NCI-H1092 treated with DMSO at 0.1 percent for 48 hours (cell line): Measurements from ENCODE around the gene KIAA1614.

ENCODE experiments used
- DNase-seq: peaks from one replicate; lab custom pipeline; 2025; lab: John Stamatoyannopoulos, UW

Gene KIAA1614, protein sequence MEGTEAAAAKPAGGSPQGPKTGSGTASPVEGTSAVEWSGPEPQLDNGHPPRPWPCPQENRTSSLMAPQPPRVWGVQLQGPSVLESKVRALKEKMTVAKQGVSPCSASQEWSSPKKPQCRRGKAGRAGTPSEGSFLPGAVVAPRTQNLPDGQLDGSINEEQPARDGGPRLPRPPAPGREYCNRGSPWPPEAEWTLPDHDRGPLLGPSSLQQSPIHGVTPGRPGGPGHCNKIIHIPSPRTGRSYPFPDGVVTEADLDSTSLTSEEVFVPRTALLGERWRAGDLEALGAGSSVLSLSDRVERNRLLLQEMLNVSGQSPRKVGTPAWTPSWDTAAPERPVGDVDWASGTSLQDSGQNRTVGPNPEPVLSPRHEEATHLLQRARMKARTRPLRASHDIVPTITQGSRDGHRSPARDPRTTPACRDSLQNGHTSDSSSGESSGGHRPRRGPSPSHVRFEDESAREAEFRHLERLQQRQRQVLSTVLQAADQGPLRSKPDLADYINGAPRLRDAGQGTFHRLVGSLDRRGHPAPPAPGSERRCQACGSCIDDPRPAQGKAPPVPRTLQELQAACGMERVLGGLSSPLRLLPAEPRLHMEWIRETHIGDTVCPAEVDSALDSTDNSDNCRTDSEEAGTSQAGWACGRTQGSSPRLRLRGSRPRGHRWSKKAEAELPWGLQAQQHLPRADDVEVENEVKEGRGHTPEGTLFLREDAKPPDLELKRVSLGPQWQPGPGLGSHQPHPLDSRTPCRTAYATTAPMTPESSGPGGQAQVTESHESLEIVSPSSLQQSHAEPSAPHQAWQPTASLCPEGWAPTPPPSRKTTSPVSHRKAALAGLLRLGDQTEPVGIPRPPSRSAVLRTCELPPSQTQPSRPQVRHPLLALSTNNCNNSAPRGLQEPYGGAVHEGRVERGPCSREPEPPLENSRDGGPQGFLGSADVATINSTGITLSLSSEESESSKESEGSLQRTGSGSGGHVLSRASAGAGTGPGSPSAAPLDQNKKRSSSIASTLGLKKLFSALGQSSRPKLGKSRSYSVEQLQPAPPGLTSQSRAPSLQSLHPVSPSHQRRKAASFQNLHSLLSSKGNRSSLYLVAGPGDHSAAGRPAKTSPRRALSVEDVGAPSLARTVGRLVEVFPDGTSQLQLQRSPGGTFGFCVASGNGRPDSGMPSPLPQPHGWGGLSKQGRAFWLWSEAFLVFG

DNA sequence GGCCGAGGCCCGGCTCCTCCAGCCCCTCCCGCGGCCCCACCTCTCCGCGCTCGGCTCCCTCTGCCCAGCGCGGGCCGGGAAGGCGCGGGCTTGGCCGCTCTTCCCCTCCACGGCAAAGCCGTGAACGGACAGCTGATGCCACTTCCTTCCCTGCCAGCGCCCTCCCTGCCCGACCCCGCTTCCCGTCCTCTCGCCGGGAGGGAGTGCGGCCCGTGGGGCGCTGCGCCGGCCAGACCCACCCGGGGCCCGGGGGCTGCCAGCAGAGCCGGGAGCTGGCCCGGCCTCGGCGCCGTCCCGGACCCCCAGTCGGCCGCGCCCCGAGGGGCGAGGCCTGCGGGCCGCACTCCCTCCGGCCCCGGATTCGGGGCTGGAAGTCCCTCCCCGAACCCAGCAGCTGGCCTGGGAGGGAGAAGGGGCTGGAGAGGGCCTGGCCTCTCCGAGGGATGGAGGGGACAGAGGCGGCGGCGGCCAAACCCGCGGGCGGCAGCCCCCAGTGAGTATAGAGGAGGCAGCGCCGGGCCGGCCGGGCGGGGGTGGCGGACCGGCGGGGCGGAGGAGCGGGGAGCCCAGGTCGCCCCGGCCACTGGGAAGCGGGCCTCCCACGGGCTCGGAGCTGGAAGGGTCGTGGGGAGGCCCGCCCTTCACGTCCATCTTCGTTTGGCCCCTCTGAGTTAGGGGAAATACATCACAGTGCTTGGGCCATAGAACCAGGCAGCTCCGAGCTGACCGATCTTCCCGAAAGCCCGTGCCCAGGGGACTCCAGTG, at the start of gene KIAA1614:
Gene KIAA1614 (plus strand): TSS at position 97 of the 765 bp plus-strand sequence. CDS start 347 bp downstream, at position 444.
- DNase-seq = peak; percentile 65

DNA sequence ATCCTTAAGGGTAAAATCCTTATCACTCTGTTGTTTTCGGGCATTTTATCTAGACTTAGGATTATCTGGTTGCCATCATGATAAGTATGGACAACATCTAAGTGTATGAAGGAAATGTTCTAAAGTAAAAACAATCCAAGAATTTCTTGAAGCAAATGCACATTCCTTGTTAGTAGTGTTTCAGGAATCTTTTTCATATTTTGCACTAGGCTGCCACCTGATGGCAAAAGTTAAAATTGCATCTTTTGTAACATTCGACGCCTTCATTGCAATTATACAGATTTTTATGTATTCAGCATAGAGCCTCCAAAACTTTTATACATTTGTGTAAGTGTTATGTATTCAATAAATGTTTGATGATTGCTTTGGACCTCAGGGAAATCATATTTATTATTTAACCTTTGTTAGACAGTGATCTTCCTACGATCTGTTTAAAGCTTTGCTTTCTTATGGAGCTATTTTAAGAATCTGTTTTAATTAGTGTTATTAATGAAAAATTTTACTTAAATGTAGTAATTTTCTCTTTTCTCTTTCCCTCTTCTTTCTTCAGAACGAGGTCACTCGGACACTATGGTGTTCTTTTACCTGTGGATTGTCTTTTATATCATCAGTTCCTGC, 49.4 kb upstream of the KIAA1614 start:
- peak; percentile 54 for DNase-seq

DNA sequence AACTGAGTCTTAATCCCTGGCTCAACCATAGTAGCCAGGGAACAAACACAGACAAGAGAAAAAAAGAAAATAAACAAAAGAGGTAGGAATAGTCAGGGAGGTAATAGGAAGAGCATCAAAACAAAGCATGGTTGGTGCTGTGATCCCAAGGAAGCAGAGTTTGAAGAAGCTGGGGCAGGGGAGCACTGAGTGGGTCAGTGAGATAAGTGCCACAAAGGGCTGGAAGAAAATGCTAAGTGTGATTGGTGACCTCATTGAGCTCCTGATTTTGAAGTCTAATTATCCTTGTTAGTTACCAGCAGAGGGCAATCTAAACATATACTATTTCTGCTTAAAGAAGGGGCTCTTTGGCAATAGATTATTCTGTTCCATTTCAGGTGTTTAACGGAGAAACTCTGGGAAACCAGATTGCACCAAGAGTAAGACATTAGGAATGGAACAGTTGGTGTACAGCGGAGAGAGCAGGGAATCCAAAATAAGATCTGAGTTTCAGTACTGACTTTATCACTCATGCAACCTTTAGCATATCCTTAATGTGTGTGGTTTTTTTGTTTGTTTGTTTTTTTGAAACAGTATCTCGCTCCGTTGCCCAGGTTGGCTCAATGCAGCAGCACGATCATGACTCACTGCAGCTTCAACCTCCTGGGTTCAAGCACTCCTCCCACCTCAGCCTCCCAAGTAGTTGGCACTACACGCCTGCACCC, 30.7 kb upstream of the KIAA1614 start:
- DNase-seq = peak; percentile 82

DNA sequence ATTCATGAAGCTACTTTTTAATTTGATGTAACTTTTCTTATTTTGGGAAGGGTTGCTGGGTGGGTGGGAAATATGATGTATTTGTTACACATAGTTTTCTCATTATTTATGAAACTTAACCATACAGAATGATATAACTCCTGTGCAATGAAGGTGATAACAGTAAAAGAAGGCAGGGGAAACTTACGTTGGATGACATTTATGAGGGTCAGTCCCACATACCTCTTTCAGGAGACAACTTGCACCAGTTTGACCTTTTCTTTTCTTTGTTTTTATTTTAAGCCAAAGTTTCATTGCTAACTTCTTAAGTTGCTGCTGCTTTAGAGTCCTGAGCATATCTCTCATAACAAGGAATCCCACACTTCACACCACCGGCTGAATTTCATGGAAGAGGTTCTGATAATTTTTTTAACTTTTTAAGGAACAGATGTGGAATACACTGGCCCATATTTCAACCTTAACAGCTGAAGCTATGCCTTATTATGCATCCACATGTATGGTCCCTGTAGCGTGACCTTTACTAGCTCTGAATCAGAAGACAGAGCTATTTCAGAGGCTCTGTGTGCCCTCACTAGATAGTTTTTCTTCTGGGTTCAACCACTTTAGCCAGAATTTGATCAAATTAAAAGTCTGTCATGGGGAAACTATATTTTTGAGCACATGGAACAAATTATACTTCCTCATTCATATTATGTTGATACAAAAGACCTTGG, 28.0 kb upstream of the KIAA1614 start:
- no peak for DNase-seq

DNA sequence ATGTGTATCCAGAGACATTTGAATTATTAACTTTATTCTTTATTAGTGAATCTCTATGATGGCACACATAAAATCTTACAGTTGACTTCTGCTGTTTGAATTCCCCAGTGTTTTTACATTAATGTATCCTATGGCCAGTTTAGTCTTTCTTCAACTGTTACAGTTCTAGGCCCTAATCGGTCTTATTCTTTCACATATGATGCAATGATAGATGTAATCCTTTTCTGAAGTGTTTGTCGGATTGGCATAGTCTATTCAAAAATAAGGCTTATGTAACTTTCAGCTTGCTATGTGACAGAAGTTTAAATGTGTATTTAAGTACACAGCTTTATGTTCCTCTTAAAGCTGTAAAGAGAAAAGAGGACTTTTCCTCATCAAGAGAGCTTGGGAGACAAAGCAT, 26.4 kb upstream of the KIAA1614 start:
- no peak for DNase-seq

DNA sequence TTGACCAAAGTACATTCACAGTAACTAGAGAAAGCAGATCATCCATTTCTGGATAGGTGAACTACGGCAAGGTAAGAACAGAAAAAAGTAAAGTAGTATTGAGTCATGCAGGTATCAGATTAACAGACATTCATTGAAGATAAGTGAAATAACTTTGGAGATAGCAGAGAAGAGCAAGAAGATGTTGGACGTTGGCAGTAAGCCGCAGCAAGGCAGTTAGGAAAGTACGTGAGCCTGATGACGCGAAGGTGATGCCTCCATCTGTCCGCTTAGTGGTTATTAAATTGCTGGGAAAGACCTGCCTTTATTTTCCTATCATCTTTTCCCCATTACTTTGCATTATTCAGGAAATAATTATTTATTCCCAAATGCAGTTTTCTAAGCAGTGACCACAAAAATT, 24.9 kb upstream of the KIAA1614 start:
- no peak for DNase-seq

DNA sequence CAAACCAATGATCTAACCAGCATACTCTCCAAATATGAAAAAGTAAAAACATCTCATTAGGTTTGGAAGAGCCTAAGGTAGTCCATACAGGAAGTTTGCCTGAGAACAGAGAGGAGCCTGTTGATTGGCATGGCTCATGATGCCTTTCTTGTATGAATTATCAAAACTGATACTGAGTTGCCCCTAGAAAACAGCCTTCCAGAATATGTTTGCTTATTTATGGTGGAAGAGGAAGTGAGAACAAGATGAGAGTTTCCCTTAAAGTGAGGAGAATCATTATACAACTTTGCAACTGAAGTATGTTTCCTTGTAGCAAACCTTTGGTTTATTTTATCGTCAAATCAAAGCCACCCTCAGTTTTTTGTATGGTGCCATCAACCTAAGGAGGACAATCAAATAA, 23.8 kb upstream of the KIAA1614 start:
- no peak for DNase-seq

DNA sequence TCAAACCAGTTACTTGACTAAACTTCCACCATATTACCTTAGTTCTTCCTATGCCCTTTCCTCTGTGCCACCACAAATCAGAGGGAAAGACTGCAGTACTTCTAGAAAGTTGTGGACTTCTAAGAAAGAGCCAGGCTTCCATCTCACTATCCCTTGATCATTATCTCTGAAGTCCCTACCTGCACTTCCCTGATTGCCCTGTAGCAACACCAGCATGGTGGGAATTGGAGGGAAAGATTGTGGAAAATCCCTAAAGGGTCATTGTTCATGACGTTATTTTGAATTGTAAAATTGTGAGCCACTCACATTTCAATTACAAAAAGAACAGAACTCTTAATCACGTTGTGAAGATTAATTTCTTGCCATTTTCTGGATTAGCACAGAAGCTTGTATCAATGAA, 23.4 kb upstream of the KIAA1614 start:
- no peak for DNase-seq

DNA sequence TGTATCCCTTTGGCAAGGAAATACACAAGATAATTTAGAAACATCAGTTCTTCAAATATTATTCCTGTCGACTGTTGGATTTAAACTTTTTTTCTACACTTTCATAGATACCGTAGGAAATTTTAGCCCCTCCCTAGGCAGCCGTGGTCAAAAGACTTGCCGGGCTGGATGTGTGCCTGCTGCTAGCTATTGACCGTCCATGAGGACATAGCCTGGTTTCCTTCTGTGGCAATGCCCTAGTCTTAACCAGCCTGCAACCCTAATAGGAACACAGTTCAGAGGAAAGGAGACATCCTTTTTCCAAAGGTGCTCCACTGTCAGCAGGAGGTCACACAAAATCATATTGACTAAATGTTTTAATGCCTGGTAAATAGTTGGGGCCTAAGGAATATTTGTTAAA, 20.4 kb upstream of the KIAA1614 start:
- DNase-seq = no peak

DNA sequence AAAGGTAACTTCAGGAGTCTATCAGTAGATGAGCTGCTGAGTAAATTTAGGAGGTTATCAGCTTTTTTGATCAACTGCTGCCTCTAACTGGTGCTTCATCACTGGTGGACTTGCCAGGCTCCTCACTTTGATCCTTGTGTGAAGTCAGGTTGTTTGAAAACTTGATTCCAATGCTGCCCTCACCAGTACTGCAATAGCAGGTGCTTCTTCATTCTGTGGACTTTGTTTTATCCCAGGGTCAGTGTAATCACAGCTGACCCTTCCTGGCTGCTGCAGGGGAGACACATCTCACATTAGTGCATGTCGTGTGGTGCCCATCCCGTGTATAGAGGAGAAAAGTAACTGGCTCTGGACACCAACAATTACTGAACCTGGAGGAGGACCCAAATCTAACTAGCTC, 20.0 kb upstream of the KIAA1614 start:
- DNase-seq = no peak

DNA sequence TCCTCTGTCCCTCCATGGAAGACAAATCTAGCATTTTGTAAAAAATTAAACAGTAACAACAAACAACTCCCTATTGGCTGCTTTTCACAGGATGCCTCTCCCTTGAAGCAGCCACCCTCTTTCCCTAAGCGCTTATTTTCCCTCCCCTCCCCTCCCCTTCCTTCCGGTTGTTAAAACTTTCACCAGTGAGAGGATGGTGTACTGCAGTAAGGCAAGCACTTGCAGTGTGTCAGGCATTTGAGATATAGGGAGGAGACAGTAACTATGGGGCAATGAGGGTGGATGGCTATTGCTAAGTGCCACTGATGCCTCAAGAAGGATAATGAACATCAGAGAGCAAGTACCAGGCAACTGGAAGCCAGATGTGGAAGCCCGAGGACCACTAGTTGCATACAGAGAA, 19.1 kb upstream of the KIAA1614 start:
- no peak for DNase-seq

DNA sequence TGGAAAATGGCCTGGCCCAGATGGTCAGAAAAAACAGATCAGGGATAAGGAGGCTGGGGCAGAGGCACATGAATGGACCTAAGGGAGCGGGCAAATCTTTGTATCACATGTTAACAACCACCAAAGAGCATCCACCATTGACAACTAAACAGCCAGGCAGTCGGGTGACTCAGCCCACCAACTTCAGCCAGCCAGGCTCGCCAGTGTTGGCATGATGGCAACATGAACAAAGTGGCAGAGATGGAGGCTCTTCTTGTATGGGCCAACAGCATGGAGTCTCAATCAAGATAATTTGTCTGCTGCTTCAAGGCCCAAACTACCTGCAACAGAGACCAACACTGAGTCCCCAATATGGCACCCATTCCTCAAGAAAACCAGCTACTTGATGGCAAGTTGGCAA, 16.5 kb upstream of the KIAA1614 start:
- DNase-seq = no peak

DNA sequence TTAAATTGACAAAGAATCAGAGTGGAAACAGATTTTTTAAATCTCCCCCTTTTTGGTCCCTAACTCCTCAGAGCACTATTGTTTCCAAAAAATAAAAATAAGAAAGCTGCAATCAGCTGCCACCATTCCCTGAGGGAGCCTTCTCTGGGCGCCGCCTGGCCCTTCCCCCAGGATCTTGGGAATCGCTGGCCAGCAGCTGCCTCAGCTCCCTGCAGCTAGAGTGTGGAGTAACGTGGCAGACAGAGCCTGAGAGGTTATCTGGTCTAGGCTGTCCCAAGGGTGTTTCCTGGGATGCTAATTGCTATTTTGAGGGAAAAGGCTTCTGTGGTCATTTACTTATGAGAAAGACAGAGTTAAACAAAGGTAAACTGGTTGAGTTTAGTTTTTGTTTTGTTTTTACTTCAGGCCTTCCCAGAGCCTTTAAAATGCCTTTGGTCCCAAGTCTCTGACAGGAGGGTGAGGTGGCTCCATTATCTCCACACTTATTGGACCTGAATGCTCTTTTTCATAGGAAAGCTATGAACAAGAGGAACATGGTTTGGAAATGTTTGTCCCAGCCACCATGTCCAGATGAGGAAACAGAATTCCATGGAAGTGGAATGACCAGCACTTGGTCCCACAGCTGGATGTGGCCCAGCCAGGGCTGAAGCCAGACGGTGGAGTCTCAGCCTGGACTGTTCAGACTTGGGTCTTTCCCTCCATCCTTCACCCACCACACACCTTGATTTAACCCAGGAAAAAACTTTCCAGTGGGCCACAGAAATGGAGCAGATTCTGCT, 14.1 kb upstream of the KIAA1614 start:
- DNase-seq = no peak

DNA sequence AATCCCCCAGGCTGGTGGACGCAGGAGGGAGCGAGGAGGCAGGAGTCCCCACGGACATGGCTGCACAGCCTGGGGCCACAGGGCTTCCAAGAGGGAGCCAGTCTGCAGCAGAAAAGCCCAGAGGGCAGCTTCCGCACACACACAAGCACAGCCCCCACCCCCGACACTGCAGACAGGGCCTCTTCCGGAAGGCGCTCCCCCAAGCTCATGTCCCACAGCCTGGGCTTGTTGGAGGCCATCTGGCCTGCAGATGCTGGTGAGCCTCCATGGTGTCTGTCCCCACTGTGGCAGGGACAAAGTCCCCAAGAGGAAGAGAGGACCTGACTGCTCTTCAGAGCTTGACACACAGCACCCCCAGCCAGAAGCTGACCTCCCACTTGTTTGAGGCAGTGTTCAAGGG, 13.4 kb upstream of the KIAA1614 start:
- no peak for DNase-seq

DNA sequence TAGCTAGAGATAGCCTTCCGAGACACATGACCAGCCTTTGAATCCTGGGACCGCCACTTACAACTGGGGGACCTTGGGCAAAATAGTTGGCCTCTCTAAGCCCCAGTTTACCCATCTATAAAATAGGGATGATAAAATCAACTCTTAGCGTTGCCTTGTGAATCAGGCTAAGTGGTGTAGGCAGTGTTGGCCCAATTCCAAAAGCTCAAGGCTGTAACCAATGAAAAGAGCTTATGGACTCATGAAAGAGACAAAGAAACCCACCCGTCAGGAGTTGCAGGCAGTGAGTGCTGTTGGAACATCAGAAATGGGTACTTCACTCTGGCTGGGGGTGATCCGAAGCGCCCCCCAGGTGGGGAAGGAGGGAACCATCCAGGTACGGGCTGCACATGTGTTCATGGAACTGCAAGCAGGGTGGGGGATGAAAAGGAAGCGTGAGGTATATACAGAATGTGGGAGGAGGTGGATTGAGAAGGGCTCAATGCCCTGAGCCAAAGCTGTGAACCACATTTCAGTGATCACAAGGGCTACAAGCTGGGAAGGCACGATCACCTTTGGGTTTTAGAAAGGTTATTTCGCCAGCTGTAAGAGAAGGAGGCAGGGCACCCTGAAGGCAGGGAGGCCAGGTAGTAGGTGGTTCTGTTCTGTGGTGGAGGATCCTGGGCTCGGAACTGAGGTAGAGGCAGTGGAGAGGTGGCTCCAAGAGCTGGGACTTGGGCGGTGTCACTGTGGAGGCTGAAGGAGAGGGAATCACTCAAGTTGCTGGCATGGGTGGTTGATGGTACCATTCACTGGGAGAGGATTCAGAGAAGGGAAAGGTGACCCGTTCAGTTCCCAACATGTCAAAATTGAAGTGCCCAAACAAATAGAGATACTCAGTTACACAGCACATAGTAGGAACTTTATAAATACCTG, 11.4 kb upstream of the KIAA1614 start:
- no peak for DNase-seq

DNA sequence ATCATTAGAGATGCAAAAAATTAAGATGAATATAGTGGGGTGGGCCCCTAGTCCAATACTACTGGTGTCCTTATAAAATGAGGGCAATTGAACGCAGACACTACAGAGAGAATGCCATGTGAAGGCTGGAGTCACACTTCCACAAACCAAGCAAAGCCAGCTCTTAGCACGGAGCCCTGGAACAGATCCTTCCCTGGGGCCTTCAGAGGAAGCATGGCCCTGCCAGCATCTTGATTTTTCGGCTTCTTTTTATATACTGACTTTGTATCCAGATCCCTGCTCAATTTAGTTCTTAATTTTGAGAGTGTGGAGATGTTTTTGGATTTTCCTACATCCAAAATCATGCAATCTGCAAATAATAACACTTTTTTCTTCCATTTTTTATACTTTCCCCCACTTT, 10.2 kb upstream of the KIAA1614 start:
- no peak for DNase-seq

DNA sequence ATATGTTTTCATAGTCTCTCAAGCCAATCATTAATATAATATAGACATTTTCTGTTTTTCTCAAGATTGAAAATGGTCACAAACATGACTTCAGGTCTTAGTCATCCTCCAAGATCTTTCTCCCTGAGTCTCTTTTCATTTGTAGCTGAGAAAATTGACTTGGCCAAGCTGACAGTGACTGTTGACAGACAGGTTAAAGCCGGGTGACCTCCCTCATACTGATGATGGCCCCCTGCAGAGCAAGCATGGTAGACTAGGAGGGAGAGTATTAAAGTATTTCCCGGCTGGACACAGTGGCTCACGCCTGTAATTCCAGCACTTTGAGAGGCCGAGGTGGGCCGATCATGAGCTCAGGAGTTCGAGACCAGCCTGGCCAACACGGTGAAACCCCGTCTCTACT, 6.8 kb upstream of the KIAA1614 start:
- DNase-seq = no peak

DNA sequence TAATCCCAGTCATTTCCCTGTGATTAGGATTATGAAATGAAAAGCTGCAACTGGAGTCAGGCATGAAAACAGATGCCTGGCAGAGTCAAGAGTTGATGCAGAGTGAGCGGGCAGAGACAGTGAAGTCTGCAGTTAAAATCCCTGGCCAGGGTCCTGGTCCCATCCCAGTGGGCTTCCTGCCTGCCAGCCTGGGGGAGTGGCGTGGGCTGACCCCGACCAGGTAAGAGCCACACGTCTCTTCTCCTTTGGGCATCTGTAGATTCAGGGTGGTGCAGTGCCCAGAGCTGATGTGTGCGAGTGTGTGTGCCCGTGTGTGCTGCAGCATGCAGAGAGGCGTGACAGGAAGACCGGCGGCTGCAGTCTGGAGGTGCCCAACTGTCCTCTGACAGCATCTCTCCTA, 6.2 kb upstream of the KIAA1614 start:
- DNase-seq = no peak
